NCI-H2196 (cell line): ENCODE measurements around the gene DPH1.

Source experiments
- DNase-seq: peaks from one replicate; lab custom pipeline; 2025; ENCODE audit not compliant: unreplicated experiment; lab: John Stamatoyannopoulos, UW

The DPH1 gene

DNA sequence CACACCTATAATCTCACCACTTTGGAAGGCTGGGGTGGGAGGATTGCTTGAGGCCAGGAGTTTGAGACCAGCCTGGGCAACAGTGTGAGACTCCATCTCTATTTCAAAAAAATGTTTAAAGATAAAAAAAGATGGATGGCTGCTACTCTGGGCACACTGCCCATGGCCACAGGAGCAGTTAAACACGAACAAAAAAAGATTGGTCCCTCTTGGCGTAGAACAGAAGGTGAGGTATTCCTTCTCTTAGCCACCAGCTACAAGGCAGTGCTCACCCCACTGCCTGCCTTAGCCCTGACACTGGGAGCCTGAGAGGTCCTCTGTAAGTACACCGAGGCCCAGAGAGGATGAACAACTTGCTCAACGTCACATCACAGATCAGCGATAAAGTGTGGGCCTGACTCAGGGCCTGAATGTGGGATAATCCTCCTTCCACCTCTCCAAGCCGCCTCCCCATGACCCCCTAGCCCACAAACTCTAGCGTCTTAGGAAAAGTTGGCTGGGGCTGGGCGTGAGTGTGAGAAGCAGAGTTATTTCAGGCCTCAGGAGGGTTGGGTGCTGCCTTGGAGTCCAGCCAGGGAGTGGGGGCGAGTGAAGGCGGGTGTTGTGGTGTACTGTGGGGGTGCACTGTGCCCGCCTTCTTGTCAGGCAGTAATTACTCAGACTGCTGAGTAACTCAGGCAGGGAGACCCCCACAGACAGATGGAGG is 2.3 kb upstream of the DPH1 start:
- no peak for DNase-seq

GRCh38 chr17:2028234-2028614 is 1.7 kb upstream of the DPH1 start:
- DNase-seq, result no peak

GRCh38 chr17:2028737-2029136 is 1.2 kb upstream of the DPH1 start:
- DNase-seq, result no peak

DNA sequence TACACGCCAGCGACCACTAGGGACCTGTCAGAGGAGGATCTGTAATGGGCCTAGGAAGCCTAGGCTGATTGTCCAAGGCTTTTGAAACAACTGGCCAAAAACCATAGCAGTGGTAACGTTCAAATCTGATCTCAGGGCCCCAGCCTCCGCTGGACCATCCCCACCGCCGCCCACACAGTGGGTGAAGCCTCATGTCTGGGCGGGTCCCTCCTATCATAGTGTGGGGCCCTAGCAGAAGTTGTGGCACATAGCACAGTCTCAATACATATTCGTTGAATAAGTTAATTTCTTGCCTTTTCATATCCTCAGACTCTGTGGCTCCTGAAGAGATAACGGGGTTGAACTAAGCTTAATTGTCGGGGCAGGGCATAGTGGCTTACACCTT is 818 bp downstream of the DPH1 start:
- DNase-seq, result no peak

- DNase-seq, result no peak
Measured at GRCh38 chr17:2033153-2033552, 3.2 kb downstream of the DPH1 start.

DNA sequence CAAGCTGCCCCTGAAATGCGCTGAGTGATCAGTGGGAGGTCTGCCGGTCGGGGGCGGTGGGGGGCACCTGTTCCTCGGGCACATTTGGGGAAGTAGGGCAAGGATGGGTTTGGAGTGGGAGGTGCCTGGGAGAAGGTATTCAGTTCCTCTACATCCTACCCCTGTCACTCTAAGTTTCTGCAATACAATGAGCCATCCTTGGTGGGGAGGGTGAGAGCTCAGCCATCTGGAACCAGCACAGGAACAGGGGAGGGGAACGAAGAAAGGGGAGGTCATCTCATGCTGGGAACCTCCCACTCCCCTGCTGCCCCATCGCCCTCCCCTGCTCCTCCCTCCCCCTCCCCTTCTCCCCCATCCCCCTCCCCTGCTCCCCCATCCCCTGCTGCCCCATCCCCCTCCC is 4.2 kb downstream of the DPH1 start:
- no peak for DNase-seq

GRCh38 chr17:2034806-2035540 is 5.0 kb downstream of the DPH1 start:
- DNase-seq, result no peak

DNA sequence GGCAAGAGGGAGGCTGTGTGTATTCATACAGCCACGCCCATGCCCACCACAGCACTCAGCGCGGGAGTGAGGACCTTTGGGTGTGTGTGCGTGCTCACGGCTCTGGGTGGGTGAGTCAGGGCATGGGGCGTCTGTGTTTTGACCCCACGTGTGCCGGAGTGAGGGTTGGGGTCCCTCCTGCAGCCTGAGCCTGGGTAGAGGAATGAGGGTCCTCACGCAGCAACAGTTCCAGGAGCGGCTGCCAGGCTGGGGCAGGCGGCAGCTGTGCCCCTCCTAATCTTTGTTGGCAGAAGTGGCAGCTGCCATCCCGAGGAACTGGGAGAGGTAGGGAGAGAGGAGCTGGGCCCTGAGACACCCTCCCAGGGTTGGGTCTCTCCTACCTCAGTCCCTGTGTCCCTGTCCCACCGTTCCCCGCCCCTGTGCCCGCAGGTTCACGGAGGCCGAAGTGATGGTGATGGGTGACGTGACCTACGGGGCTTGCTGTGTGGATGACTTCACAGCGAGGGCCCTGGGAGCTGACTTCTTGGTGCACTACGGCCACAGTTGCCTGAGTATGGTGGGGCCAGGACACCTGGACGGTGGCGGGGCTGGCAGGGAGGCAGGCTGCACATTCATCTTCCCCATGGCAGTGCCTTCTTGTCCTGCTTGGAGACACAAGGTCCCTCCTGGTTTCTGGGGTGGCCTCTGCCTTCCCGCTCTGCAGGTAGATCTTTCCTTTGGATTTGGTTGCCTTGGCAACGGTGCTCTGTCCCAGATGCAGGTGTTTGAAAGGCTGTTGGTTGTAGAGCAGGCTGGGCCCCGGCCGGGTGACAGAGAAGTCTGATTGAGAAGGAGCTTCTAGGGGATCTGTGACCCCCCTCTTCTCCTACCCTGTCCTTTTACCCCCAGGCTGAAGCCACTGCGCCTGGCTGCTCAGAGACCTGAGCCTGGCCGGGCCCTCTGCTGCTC is 5.9 kb downstream of the DPH1 start:
- DNase-seq, result no peak

DNA sequence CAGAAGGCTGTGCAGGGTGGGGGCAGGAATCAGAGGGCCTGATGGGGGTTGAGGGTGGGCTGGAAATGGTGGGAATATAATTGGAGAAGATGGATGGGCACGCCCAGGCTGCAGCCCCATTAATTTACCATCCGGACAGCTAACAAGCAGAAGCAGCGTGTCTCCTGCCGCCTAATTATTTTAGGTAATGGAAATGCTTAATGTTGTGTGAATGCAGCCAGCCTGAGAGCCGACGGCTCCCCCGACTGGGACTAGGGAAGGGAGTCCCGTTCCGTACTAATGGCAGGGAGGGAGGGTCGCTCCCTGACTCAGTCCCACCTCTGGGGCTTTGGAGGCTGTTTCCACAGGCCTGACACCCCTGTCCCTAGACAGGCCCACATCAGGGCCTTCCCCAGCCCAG is 7.2 kb downstream of the DPH1 start:
- DNase-seq, result no peak

- DNase-seq, result no peak
Measured at GRCh38 chr17:2040219-2040827, 10.4 kb downstream of the DPH1 start.

DNA sequence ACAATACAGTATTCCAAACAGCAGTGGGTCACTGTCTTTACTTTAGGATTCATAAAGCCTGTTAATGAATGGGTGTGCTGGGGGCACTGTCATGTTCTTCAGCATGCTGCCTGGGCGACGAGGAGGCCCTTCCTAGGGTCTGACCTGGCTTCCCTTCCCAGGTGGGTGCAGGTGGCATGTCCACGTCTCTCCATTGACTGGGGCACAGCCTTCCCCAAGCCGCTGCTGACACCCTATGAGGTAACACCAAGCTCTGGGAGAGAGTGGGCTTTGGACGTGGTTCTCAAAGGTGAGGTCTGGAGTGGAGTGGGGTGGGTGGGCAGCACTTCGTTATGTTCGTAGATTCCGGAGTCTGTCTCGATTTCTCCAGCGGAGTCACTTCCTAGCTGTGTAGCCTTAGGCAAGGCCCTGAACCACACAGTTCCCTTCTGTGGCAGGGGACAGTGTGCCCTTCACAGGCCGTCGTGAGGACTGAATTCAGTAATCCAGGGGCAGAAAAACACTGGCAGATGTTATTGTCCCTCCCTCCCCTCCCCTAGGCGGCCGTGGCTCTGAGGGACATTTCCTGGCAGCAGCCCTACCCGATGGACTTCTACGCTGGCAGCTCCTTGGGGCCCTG is 11.1 kb downstream of the DPH1 start:
- DNase-seq, result peak; percentile 21

DNA sequence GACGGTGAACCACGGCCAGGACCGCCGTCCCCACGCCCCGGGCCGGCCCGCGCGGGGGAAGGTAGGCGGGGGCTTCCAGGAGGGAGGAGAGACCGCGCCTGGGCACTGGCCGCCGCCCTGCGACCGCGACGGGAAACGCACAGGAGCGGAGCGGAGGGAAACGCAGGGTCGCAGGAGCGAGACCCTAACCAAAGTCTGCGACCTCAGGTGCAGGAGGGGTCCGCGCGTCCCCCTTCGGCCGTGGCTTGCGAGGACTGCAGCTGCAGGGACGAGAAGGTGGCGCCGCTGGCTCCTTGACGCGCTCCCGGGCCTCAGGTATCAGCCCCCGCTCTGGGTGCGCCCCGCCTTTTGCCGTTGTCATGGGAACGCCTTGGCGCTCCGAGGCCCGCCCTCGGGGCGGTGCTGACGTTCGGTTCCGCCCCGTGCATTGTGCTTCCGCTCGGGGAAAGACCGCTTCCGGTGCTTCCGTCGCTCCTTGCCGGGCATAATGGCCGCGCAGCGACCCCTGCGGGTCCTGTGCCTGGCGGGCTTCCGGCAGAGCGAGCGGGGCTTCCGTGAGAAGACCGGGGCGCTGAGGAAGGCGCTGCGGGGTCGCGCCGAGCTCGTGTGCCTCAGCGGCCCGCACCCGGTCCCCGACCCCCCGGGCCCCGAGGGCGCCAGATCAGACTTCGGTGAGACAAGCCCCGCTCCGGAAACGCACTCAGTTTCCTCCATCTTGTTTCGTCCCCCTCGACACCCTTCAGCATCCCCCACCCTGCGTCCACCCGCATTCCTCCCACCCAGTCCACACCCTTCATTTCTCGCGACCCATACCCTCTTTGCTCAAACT is 11.8 kb downstream of the DPH1 start, which contains the start of gene OVCA2:
OVCA2 (plus strand) TSS at position 462 of the 829 bp plus-strand sequence; CDS start at position 488, 26 bp downstream.
- DNase-seq, result peak; percentile 85

DNA sequence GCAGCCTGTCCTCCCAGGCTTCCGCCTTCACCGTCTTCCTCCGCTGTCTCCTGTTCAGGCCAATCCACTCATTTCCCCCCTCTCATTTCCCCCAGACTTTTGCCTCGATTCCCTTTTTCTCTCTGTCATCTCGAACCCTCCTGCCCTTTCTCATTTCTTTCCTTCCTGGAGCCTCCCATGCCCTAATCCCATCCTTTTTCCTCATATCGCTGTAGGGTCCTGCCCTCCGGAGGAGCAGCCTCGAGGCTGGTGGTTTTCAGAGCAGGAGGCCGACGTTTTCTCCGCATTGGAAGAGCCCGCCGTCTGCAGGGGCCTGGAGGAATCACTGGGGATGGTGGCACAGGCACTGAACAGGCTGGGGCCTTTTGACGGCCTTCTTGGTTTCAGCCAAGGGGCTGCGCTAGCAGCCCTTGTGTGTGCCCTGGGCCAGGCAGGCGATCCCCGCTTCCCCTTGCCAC is 12.5 kb downstream of the DPH1 start:
- no peak for DNase-seq

- DNase-seq, result no peak
Measured at GRCh38 chr17:2042933-2043332, 13.0 kb downstream of the DPH1 start.

- DNase-seq, result no peak
Measured at GRCh38 chr17:2043785-2044184, 13.8 kb downstream of the DPH1 start.

- DNase-seq, result peak; percentile 4
Measured at GRCh38 chr17:2044263-2044894, 14.4 kb downstream of the DPH1 start.

GRCh38 chr17:2047590-2047989 is 17.6 kb downstream of the DPH1 start:
- no peak for DNase-seq

GRCh38 chr17:2048805-2049204 is 18.9 kb downstream of the DPH1 start:
- no peak for DNase-seq
